ENCODE results near the gene ADAMTSL5.

DNA sequence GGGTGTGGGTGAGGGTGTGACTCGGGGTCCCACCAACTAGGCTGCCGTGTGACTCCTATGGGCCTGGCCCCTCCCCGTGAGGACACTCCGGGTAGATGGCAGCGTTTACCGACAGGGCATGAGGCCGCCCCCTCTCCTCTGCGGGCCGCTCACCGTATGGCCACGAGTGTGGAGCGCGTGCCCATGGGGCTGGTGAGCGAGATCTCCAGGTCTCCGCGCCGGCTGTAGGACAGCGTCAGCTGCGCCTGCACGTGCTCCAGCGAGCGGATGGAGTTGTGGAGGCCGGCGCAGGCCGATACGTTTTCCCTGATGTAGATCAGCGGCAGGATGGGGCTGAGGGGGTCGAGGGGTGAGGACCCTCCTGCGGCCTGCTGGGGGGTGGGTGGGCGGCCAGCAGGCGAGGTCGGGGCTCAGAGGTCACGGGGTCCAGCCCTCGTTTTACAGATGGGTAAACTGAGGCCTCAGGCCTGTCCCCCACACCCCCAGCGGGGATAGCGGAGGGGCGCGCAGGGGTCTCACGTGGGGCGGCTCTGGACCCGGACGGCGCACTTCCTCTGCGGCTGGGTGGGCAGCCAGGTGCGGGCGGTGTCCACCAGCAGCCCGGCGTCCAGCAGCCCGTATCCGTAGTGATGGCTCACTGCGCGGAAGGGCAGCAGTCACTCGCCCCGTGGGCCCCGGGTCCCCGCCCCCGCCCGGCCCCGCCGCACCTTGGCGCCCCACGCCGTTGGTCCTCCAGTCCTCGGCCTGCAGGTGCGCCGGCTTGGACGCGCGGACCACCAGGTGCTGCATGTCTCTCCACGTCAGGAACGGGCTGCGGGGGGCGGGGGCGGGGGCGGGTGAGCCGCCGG is 29.5 kb downstream of the ADAMTSL5 start:
- no peak for TF ChIP-seq POLR2A (IDR thresholded peaks at IDR 0.05)
- TF ChIP-seq, protein P1, sequence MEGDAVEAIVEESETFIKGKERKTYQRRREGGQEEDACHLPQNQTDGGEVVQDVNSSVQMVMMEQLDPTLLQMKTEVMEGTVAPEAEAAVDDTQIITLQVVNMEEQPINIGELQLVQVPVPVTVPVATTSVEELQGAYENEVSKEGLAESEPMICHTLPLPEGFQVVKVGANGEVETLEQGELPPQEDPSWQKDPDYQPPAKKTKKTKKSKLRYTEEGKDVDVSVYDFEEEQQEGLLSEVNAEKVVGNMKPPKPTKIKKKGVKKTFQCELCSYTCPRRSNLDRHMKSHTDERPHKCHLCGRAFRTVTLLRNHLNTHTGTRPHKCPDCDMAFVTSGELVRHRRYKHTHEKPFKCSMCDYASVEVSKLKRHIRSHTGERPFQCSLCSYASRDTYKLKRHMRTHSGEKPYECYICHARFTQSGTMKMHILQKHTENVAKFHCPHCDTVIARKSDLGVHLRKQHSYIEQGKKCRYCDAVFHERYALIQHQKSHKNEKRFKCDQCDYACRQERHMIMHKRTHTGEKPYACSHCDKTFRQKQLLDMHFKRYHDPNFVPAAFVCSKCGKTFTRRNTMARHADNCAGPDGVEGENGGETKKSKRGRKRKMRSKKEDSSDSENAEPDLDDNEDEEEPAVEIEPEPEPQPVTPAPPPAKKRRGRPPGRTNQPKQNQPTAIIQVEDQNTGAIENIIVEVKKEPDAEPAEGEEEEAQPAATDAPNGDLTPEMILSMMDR (IDR thresholded peaks at IDR 0.05): no peak
- no peak for TF ChIP-seq POLR2AphosphoS5 (IDR thresholded peaks at IDR 0.05)
- TF ChIP-seq EP300 (IDR thresholded peaks at IDR 0.05): no peak

Data from stomach (tissue), 4 donors.